NCI-H146 treated with DMSO at 0.1 percent for 48 hours (cell line): ENCODE measurements around the gene NPAS3.

ENCODE experiments used
- DNase-seq: peaks from one replicate; lab custom pipeline; 2025; ENCODE audit not compliant: unreplicated experiment; lab: John Stamatoyannopoulos, UW

Gene NPAS3

GRCh38 chr14:33569821-33570687 is 631.4 kb downstream of the NPAS3 start:
- no peak for DNase-seq

- DNase-seq = no peak
These were observed 632.1 kb downstream of the NPAS3 start for GRCh38 chr14:33570694-33571310.

GRCh38 chr14:33573301-33573880 is 634.7 kb downstream of the NPAS3 start:
- DNase-seq = no peak

- no peak for DNase-seq
These were observed 637.3 kb downstream of the NPAS3 start for GRCh38 chr14:33576014-33576413.

GRCh38 chr14:33578461-33579216 is 640.0 kb downstream of the NPAS3 start:
- no peak for DNase-seq

GRCh38 chr14:33580231-33580749 is 641.6 kb downstream of the NPAS3 start:
- DNase-seq = no peak

- no peak for DNase-seq
These were observed 642.2 kb downstream of the NPAS3 start for GRCh38 chr14:33580841-33581240.

GRCh38 chr14:33584697-33585096 is 646.0 kb downstream of the NPAS3 start:
- no peak for DNase-seq

- no peak for DNase-seq
These were observed 648.1 kb downstream of the NPAS3 start for GRCh38 chr14:33586806-33587205.

GRCh38 chr14:33587791-33588190 is 649.1 kb downstream of the NPAS3 start:
- no peak for DNase-seq

- no peak for DNase-seq
These were observed 650.1 kb downstream of the NPAS3 start for GRCh38 chr14:33588771-33589170.

GRCh38 chr14:33589334-33589733 is 650.7 kb downstream of the NPAS3 start:
- DNase-seq = no peak

- DNase-seq = no peak
These were observed 652.4 kb downstream of the NPAS3 start for GRCh38 chr14:33590891-33591630.

GRCh38 chr14:33592297-33592696 is 653.6 kb downstream of the NPAS3 start:
- no peak for DNase-seq

- no peak for DNase-seq
These were observed 657.8 kb downstream of the NPAS3 start for GRCh38 chr14:33596211-33597080.

- no peak for DNase-seq
These were observed 659.9 kb downstream of the NPAS3 start for GRCh38 chr14:33598582-33598981.

GRCh38 chr14:33602396-33602795 is 663.7 kb downstream of the NPAS3 start:
- no peak for DNase-seq

- DNase-seq = no peak
These were observed 667.9 kb downstream of the NPAS3 start for GRCh38 chr14:33606591-33606990.

GRCh38 chr14:33609582-33609981 is 670.9 kb downstream of the NPAS3 start:
- DNase-seq = no peak

GRCh38 chr14:33610121-33610520 is 671.4 kb downstream of the NPAS3 start:
- no peak for DNase-seq
